KBM-7 (cell line): ENCODE measurements around the gene CRB1.
"Not testable (repeated sequence)": the region's sequence is repeated elsewhere in the genome, so short reads cannot be mapped to it uniquely, and the experiment has no call there.

Experiments
- DNase-seq: peaks from one replicate; pipeline ENCODE4 v3.0.0-alpha.2; 2015
- in situ Hi-C: fragments of 300-500 bp; cut with MboI; formaldehyde crosslinking; loops from 2 replicates; pipeline ENCODE4 v1.14.3; 2020; ENCODE audit warnings: low sequenced_read_pairs, low pct_unique_long_range_greater_than_20kb, mixed read lengths

CRB1 gene

GRCh38 chr1:197472141-197472540 lies 204.1 kb downstream of the CRB1 start:
- in situ Hi-C loops, result no loop called here
- DNase-seq, result no peak

- DNase-seq, result no peak
- in situ Hi-C loops, result no loop called here
These were observed 212.4 kb downstream of the CRB1 start for GRCh38 chr1:197480446-197480845.

- in situ Hi-C loops, result no loop called here
- DNase-seq, result peak; percentile 63
These were observed 213.0 kb downstream of the CRB1 start for GRCh38 chr1:197481101-197481500.

DNA sequence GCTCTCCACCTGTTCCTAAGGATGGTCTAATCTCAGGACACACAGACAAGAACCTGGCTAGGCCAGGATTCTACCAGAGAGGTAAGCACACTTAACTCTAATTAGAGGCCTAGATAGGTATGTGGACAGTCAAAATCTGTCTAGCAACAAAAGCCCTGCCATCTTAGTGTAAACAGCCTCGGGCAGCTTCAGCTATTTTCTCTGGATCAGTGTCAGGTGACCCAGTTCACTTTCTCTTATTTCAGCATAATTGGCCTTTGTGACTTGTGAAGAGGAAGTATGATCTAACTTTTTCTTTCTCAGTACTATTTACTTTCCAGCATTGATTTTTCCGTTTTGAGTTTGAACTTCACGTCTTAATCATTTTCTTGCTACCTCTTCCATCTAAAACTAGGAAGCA lies 217.7 kb downstream of the CRB1 start:
- peak; percentile 14 for DNase-seq
- in situ Hi-C loops, result no loop called here

DNA sequence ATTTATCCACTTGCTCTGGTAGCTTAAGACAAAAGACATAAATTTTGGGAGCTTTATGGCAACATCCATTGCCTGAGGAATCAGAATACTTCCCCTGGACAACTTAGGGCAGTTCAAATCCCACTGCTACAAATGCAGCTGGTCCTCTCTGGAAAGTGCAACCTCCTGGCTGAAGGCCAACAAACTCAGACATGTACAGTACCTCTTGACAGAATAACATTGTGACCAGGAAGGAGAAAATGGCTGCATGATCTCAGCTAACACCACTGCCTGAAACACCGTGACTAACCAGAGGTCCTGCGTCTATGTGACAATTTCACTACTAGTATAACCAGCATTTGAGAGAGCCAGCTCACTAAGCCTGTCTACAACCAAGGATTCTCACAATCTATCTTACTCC lies 218.9 kb downstream of the CRB1 start:
- in situ Hi-C loops, result no loop called here
- peak; percentile 3 for DNase-seq

GRCh38 chr1:197491505-197491904 lies 223.5 kb downstream of the CRB1 start:
- in situ Hi-C loops, result not testable (repeated sequence)
- DNase-seq, result peak; percentile 4

DNA sequence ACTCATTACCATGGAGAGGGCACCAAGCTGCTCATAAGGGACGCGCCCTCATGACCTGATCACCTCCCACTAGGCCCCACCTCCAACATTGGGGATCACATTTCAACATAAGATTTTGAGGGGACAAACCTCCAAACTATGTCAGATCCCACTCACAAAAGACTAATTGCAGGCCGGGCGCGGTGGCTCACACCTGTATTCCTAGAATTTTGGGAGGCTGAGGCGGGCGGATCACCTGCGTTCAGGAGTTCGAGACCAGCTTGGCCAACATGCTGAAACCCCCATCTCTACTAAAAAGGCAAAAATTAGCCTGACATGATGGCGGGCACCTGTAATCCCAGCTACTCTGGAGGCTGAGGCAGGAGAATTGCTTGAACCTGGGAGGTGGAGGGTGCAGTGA lies 228.7 kb downstream of the CRB1 start:
- in situ Hi-C loops, result no loop called here
- DNase-seq, result no peak

DNA sequence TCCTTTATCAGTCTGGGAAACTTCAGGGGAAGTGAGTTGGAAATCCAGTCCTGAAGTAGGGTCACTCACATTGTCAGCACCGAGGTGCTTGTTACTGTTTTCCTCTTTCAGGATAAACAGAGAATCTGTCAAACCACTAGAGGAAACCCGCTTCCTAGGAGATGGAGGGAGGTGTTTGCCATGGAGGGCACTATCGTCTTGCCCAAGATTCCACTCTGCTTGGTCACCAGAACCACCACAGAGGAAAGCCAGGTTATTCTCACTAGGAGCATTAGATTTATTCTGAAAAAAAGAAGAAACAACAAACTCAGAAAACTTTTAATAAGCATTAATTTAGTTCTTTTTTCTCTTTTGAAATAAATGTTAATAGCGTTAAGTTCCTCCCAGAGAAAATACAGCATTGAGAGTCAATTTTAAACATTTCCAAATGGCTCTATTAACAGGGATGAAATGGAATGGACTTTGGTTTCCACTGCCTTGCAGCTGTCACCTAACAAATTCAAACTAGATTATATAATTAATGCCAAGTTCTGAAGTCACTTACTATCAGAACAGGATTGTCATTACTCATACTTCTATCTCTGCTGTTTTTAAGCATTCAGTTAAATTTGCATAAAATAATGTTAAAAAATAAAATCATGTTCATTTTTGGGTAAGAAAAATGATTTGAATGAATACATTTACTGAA lies 242.8 kb downstream of the CRB1 start:
- no peak for DNase-seq
- in situ Hi-C loops, result no loop called here

DNA sequence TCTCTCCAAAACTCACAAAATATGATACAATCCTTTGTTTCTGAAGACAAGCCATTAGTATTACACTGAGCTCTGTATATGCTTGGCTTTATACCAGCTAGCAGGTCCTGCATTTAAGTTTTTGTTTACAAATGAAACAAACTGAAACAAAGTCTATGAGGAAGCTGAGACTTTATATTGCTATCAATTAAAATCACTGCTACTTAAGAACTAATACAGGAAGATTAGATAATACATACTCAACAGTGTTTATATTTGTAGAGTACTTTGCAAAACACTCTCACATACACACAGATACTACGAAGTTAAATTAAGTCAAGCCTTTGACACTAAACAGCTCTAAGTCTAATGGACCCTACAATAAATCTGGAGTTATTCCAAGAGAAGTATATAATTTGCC lies 247.4 kb downstream of the CRB1 start:
- no peak for DNase-seq
- in situ Hi-C loops, result no loop called here

DNA sequence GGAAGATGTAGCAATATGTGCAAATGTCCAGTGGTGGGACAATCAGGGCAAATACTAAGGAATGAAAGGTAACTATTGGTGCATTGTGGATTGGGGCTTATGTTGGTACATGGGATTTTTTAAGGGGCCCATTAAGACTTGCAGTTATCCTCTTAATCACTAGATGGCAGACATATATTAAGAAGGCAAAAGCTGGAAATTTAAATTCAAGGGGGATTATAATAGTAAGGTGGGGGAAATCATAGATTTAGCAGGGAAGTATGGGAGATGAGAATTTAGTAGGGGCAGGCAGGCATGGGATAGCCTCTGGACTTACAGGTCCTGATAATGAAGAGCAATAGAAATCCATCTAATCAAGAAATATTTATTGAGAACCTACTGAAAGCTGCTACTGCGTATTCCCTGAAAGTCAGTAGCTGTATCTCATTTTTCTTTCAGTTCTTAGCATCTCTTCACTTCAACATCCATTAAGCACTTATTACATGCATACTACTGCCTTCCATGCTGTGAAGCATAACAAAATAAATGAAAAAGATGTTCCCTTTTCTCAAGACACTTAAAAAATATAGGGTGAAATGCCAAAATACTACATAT lies 251.8 kb downstream of the CRB1 start:
- peak; percentile 56 for DNase-seq
- in situ Hi-C loops, result no loop called here

- in situ Hi-C loops, result no loop called here
- peak; percentile 65 for DNase-seq
These were observed 253.2 kb downstream of the CRB1 start for GRCh38 chr1:197521118-197521739.

- peak; percentile 26 for DNase-seq
- in situ Hi-C loops, result no loop called here
These were observed 258.8 kb downstream of the CRB1 start for GRCh38 chr1:197526736-197527371.
